Neural progenitor cell (in vitro differentiated cells): Measurements from ENCODE around the gene CDH23. TPM values are rescaled to one million over a fixed set of nuclear protein-coding genes. Genes with fewer than 3 reads are reported as not detected.

Experiments
- DNase-seq: peaks from one replicate; pipeline ENCODE4 v3.0.0-alpha.2; 2016; ENCODE audit warnings: low spot score
- H2AFZ ChIP-seq: fragments of 200-600 bp; sonication (generic); replicated peaks from 2 replicates; pipeline ENCODE4 v1.6.1; 2016; ENCODE audit warnings: antibody characterized with exemption
- H3F3A ChIP-seq: fragments of 200-600 bp; sonication (generic); 2 replicates; pipeline ENCODE4 v1.6.1; 2016; ENCODE audit warnings: antibody characterized with exemption, low read depth
- H3K27ac ChIP-seq: fragments of 200-600 bp; sonication (generic); 2 replicates; pipeline ENCODE4 v1.5.1; 2016; ENCODE audit warnings: mild to moderate bottlenecking
- H3K27me3 ChIP-seq: fragments of 200-600 bp; sonication (generic); 2 replicates; pipeline ENCODE4 v1.6.1; 2016; ENCODE audit warnings: mild to moderate bottlenecking, moderate library complexity
- H3K36me3 ChIP-seq: fragments of 200-600 bp; sonication (generic); 2 replicates; pipeline ENCODE4 v1.5.1; 2016
- H3K4me1 ChIP-seq: fragments of 200-600 bp; sonication (generic); 2 replicates; pipeline ENCODE4 v1.6.1; 2016; ENCODE audit warnings: mixed run types
- H3K4me2 ChIP-seq: fragments of 200-600 bp; sonication (generic); 2 replicates; pipeline ENCODE4 v1.6.1; 2016
- H3K4me3 ChIP-seq: fragments of 200-600 bp; sonication (generic); 2 replicates; pipeline ENCODE4 v1.5.1; 2016
- H3K79me2 ChIP-seq: fragments of 200-600 bp; sonication (generic); 2 replicates; pipeline ENCODE4 v1.6.1; 2016; ENCODE audit warnings: low read depth
- H3K9ac ChIP-seq: fragments of 200-600 bp; sonication (generic); 2 replicates; pipeline ENCODE4 v1.6.1; 2016
- H3K9me3 ChIP-seq: fragments of 200-600 bp; sonication (generic); 2 replicates; pipeline ENCODE4 v1.5.1; 2016; ENCODE audit warnings: low read depth
- H4K20me1 ChIP-seq: fragments of 200-600 bp; sonication (generic); 2 replicates; pipeline ENCODE4 v1.6.1; 2016; ENCODE audit warnings: low read depth
- H3K27ac Mint-ChIP-seq: 3 replicates; pipeline ENCODE4 v1.8.0; 2021; ENCODE audit warnings: mixed read lengths
- H3K27me3 Mint-ChIP-seq: 2 replicates; pipeline ENCODE4 v1.8.0; 2022; ENCODE audit warnings: low read depth, mild to moderate bottlenecking, inconsistent platforms, moderate library complexity, mixed read lengths; ENCODE audit not compliant: insufficient read depth
- H3K36me3 Mint-ChIP-seq: 3 replicates; pipeline ENCODE4 v1.8.0; 2021; ENCODE audit warnings: mixed read lengths
- H3K4me1 Mint-ChIP-seq: 3 replicates; pipeline ENCODE4 v1.8.0; 2021; ENCODE audit warnings: mixed read lengths
- H3K4me3 Mint-ChIP-seq: 3 replicates; pipeline ENCODE4 v1.8.0; 2021; ENCODE audit warnings: mild to moderate bottlenecking, moderate library complexity, mixed read lengths
- H3K9me3 Mint-ChIP-seq: 3 replicates; pipeline ENCODE4 v1.8.0; 2020; ENCODE audit warnings: mixed read lengths
- CTCF ChIP-seq: fragments of 200-600 bp; sonication (generic); IDR thresholded peaks from 2 replicates; pipeline ENCODE4 v1.5.1; 2017; ENCODE audit warnings: antibody characterized with exemption, mild to moderate bottlenecking
- EZH2 ChIP-seq: fragments of 200-600 bp; sonication (generic); IDR thresholded peaks from 2 replicates; pipeline ENCODE4 v1.6.1; 2017; ENCODE audit warnings: antibody characterized with exemption, mild to moderate bottlenecking, moderate library complexity
- EZH2phosphoT487 ChIP-seq: fragments of 200-600 bp; sonication (generic); IDR thresholded peaks from 2 replicates; pipeline ENCODE4 v1.6.1; 2017; ENCODE audit warnings: antibody characterized with exemption
- total RNA-seq: library from RNA; depleted of rRNA; stranded (reverse); fragments of >200 nt; gene quantifications from 2 replicates; pipeline ENCODE4 v1.2.3, GENCODE V29; 2015; ENCODE audit warnings: low replicate concordance

Gene CDH23
- total RNA-seq, 1 donor from 2014 or later, result 5.9 TPM

GRCh38 chr10:71659111-71659634 is 262.5 kb downstream of the CDH23 start:
- peak; percentile 92 for DNase-seq
- Histone ChIP-seq H3K4me3 (peak overlapping the region; percentile 33), H4K20me1 (no peaks in the 10 kb centered on the region), H3K9me3 (no peaks in the 10 kb centered on the region), H3K4me1 (peaks cover 64% of the 10 kb centered on the region), H3K36me3 (no peaks in the 10 kb centered on the region), H2AFZ (no peak overlapping the region), H3K27me3 (no peaks in the 10 kb centered on the region), H3F3A (peaks cover 54% of the 10 kb centered on the region), H3K27ac (peak overlapping the region; percentile 89), H3K79me2 (no peaks in the 10 kb centered on the region), H3K9ac (no peak overlapping the region), H3K4me2 (peak overlapping the region; percentile 72)
- H3K4me1 Mint-ChIP-seq, result peaks cover 61% of the 10 kb centered on the region
- H3K27ac Mint-ChIP-seq, result no peak overlapping the region
- no peaks in the 10 kb centered on the region for H3K9me3 Mint-ChIP-seq
- TF ChIP-seq EZH2phosphoT487, result peak; percentile 52
- no peak for TF ChIP-seq CTCF
- H3K36me3 Mint-ChIP-seq, result no peaks in the 10 kb centered on the region
- no peak overlapping the region for H3K4me3 Mint-ChIP-seq
- H3K27me3 Mint-ChIP-seq, result peaks cover 34% of the 10 kb centered on the region

- no peaks in the 10 kb centered on the region for H3K9me3 ChIP-seq
- TF ChIP-seq EZH2 (no peak), EZH2phosphoT487 (no peak), CTCF (no peak)
- no peaks in the 10 kb centered on the region for H3K79me2 ChIP-seq
- no peak overlapping the region for H3K27ac Mint-ChIP-seq
- H3K27me3 ChIP-seq, result no peaks in the 10 kb centered on the region
- H3K36me3 Mint-ChIP-seq, result no peaks in the 10 kb centered on the region
- H3K27ac ChIP-seq, result no peak overlapping the region
- no peaks in the 10 kb centered on the region for H3K36me3 ChIP-seq
- no peak overlapping the region for H3K9ac ChIP-seq
- H3K4me1 Mint-ChIP-seq, result peaks cover 59% of the 10 kb centered on the region
- H3F3A ChIP-seq, result peaks cover 54% of the 10 kb centered on the region
- no peaks in the 10 kb centered on the region for H4K20me1 ChIP-seq
- H3K4me2 ChIP-seq, result peak overlapping the region; percentile 72
- H3K4me3 ChIP-seq, result no peak overlapping the region
- no peaks in the 10 kb centered on the region for H3K9me3 Mint-ChIP-seq
- H2AFZ ChIP-seq, result no peak overlapping the region
- H3K27me3 Mint-ChIP-seq, result peaks cover 33% of the 10 kb centered on the region
- DNase-seq, result no peak
- H3K4me1 ChIP-seq, result peaks cover 64% of the 10 kb centered on the region
- H3K4me3 Mint-ChIP-seq, result no peak overlapping the region
These were observed 263.0 kb downstream of the CDH23 start for GRCh38 chr10:71659737-71660136.

GRCh38 chr10:71660313-71660712 is 263.6 kb downstream of the CDH23 start:
- Mint-ChIP-seq H3K4me1 (peaks cover 56% of the 10 kb centered on the region), H3K9me3 (no peaks in the 10 kb centered on the region), H3K27ac (peak overlapping the region; percentile 42), H3K4me3 (no peak overlapping the region), H3K27me3 (peaks cover 29% of the 10 kb centered on the region), H3K36me3 (no peaks in the 10 kb centered on the region)
- peaks cover 59% of the 10 kb centered on the region for H3K4me1 ChIP-seq
- no peak overlapping the region for H2AFZ ChIP-seq
- no peak overlapping the region for H3K4me2 ChIP-seq
- no peaks in the 10 kb centered on the region for H3K36me3 ChIP-seq
- no peaks in the 10 kb centered on the region for H3K9me3 ChIP-seq
- no peak for DNase-seq
- H4K20me1 ChIP-seq, result no peaks in the 10 kb centered on the region
- H3K9ac ChIP-seq, result no peak overlapping the region
- peaks cover 54% of the 10 kb centered on the region for H3F3A ChIP-seq
- no peak overlapping the region for H3K4me3 ChIP-seq
- no peak overlapping the region for H3K27ac ChIP-seq
- TF ChIP-seq EZH2 (no peak), CTCF (no peak), EZH2phosphoT487 (no peak)
- no peaks in the 10 kb centered on the region for H3K79me2 ChIP-seq
- no peaks in the 10 kb centered on the region for H3K27me3 ChIP-seq
